ENCODE results near the gene ETFRF1. TPM values are rescaled to one million over a fixed set of nuclear protein-coding genes. Genes with fewer than 3 reads are reported as not detected.
A peak's percentile ranks its signal among the peaks of the same experiment; 100 is the strongest.

The ETFRF1 gene
- total and polyA plus RNA-seq, 4 experiments from 2014 or later = 22.1 to 56.5 (median 26.9) TPM

DNA sequence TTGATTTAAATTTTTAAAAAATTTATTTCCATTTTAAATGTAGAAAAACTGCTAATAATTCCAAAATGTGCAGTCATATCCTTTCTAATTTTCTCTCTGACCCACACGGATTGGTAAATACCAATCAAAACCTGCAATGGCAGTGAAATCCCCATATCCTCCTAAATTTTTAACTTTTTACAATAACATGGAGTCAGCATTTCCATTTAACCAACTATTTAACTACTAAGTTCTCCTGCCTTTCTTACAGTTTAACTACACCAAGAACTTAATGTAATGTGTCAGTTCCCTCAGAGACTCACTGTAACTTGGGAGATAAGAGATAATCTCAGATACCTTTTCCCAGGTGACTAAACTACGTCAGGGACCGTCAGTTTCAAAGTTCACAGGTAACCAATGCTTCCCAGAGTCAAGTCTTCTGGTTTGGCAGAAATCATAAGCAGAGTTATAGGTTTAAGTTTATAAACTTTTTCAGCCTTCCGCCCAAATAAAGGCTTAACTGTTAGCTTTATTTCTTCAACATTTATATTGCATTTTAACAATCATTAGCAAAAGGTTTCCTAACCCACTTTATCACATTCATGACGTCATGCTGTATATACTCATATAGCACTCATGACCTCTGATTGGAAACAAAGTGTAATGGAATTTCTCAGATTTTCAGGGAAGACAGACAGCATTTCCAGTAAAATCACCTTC is 48.1 kb downstream of the ETFRF1 start:
- H3K4me1 ChIP-seq (ENCODE audit: insufficient read depth, low read length) = peaks cover 22% of the 10 kb centered on the region
- POLR2A ChIA-PET (ENCODE audit: partially characterized antibody) = no interaction called here

DNA sequence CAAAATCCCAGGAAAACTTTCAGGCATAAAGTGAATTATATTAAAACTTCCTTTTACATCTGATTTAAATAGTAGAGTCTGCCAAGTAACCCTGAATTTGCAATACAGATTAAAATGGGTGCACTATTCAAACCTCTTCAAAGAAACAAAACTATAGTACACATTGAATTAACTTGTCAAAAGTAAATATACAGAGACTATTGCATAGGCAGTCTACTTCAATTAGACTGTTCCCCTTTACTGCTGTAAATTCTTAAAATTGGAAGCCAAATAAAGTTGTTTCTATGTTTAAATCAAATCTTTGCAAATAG is 48.6 kb downstream of the ETFRF1 start:
- DNase-seq = no peak
- Mint-ChIP-seq H3K4me1 (peaks cover 18 to 54% (median 32%) of the 10 kb centered on the region in 4 donors), H3K4me3 (no peak overlapping the region), H3K36me3 (peaks cover 18 to 56% of the 10 kb centered on the region in 2 donors), H3K9me3 (no peaks in the 10 kb centered on the region), H3K27ac (peak overlapping the region in 5 of 7 donors; percentile 8 to 64 (median 30)), H3K27me3 (no peaks in the 10 kb centered on the region)
- H3K4me3 ChIP-seq (ENCODE audit: low read length in 2 of 2) = no peak overlapping the region
- no peaks in the 10 kb centered on the region for H3K9me3 ChIP-seq (ENCODE audit: control insufficient read depth in 1 of 2, low read length in 2 of 2)
- H3K27ac ChIP-seq (ENCODE audit: low read depth, low read length) = no peak overlapping the region
- no peaks in the 10 kb centered on the region for H3K36me3 ChIP-seq (ENCODE audit: insufficient read depth, low read length)
- H3K27me3 ChIP-seq (ENCODE audit: insufficient read depth, low read length) = no peaks in the 10 kb centered on the region
- ChIA-PET POLR2A (ENCODE audit: partially characterized antibody) (no interaction called here), CTCF (ENCODE audit: partially characterized antibody) (no interaction called here)
- peaks cover 27% of the 10 kb centered on the region for H3K4me1 ChIP-seq (ENCODE audit: insufficient read depth, low read length)
- intact Hi-C loops (cut with micrococcal nuclease) = loop anchor here (5.0 kb wide), 1 partner anchor 34 kb away; no protein-coding TSS in a partner anchor

More for the DNA sequence above, 48.1 kb downstream of the ETFRF1 start:
- Histone ChIP-seq H3K9me3 (ENCODE audit: control insufficient read depth in 1 of 2, low read length in 2 of 2) (no peaks in the 10 kb centered on the region), H3K27me3 (ENCODE audit: insufficient read depth, low read length) (no peaks in the 10 kb centered on the region), H3K36me3 (ENCODE audit: insufficient read depth, low read length) (no peaks in the 10 kb centered on the region), H3K4me3 (ENCODE audit: low read length in 2 of 2) (no peak overlapping the region), H3K27ac (ENCODE audit: low read depth, low read length) (no peak overlapping the region)
- H3K4me1 Mint-ChIP-seq = peaks cover 18 to 49% (median 29%) of the 10 kb centered on the region in 4 donors
- intact Hi-C loops (cut with micrococcal nuclease) = loop anchor here (5.0 kb wide), 1 partner anchor 34 kb away; no protein-coding TSS in a partner anchor
- peak overlapping the region in 5 of 7 donors; percentile 20 to 70 (median 64) for H3K27ac Mint-ChIP-seq
- DNase-seq = no peak
- CTCF ChIA-PET (ENCODE audit: partially characterized antibody) = interaction anchor here (2.1 kb wide), 1 partner anchor 22 kb away, joined by 6 read pairs; no protein-coding TSS in a partner anchor
- no peak overlapping the region for H3K4me3 Mint-ChIP-seq
- H3K9me3 Mint-ChIP-seq = no peaks in the 10 kb centered on the region
- peaks cover 21 to 55% of the 10 kb centered on the region in 2 donors for H3K36me3 Mint-ChIP-seq
- H3K27me3 Mint-ChIP-seq = no peaks in the 10 kb centered on the region

DNA sequence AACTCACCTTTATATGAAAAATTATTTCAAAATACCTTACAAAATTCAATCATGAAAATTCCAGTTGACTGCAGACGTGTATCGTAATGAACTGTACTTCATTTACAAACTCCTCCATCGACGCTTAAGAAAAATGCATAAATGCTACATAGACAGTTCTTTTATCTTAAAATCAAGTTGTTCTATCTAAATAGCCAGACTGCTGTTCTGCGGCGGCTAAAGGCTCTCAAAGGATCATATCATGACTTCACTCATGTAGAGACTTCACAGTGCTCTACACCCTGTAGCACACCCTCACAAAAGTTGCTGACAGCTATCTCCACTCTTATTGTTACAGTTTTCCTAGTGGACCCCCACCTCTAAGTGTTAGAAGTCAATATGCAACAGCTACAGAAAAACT is 50.5 kb downstream of the ETFRF1 start:
- H3K4me3 Mint-ChIP-seq = peak overlapping the region in 1 of 8 donors; percentile 2
- DNase-seq = no peak
- H3K9me3 Mint-ChIP-seq = no peaks in the 10 kb centered on the region
- H3K4me3 ChIP-seq (ENCODE audit: low read length in 2 of 2) = no peak overlapping the region
- CTCF ChIA-PET (ENCODE audit: partially characterized antibody) = no interaction called here
- H3K27ac Mint-ChIP-seq = peak overlapping the region in 3 of 7 donors; percentile 7 to 76 (median 16)
- no peaks in the 10 kb centered on the region for H3K27me3 Mint-ChIP-seq
- POLR2A ChIA-PET (ENCODE audit: partially characterized antibody) = interaction anchor here (0.5 to 2.7 kb wide), 2 partner anchors 120 to 142 kb away, joined by 3 to 14 read pairs; no protein-coding TSS in a partner anchor
- H3K4me1 Mint-ChIP-seq = peaks cover 21 to 67% (median 40%) of the 10 kb centered on the region in 4 donors
- H3K36me3 Mint-ChIP-seq = peaks cover 12 to 52% of the 10 kb centered on the region in 2 donors
- intact Hi-C loops (cut with micrococcal nuclease) = no loop called here
- H3K4me1 ChIP-seq (ENCODE audit: insufficient read depth, low read length) = peaks cover 41% of the 10 kb centered on the region
- H3K36me3 ChIP-seq (ENCODE audit: insufficient read depth, low read length) = no peaks in the 10 kb centered on the region
- H3K27me3 ChIP-seq (ENCODE audit: insufficient read depth, low read length) = no peaks in the 10 kb centered on the region
- H3K27ac ChIP-seq (ENCODE audit: low read depth, low read length) = no peak overlapping the region
- no peaks in the 10 kb centered on the region for H3K9me3 ChIP-seq (ENCODE audit: control insufficient read depth in 1 of 2, low read length in 2 of 2)

DNA sequence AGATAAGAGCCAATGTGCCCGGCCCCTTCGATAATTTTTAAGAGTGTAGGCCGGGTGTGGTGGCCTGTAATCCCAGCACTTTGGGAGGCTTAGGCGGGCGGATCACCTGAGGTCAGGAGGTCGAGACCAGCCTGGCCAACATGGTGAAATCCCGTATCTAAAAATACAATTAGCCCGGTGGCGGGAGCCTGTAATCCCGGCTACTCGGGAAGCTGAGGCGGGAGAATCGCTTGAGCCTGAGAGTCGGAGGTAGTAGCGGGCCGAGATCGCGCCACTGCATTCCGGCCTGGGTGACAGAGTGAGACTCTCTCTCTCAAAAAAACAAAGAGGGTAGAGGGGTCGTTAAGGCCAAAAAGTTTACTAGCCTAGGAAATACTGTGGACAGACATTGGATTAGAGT is 53.1 kb downstream of the ETFRF1 start:
- peaks cover 12 to 45% of the 10 kb centered on the region in 2 donors for H3K36me3 Mint-ChIP-seq
- H3K27ac ChIP-seq (ENCODE audit: low read depth, low read length) = no peak overlapping the region
- intact Hi-C loops (cut with micrococcal nuclease) = no loop called here
- no peaks in the 10 kb centered on the region for H3K27me3 Mint-ChIP-seq
- peak overlapping the region in 3 of 7 donors; percentile 35 to 91 (median 75) for H3K27ac Mint-ChIP-seq
- H3K36me3 ChIP-seq (ENCODE audit: insufficient read depth, low read length) = no peaks in the 10 kb centered on the region
- peaks cover 38% of the 10 kb centered on the region for H3K4me1 ChIP-seq (ENCODE audit: insufficient read depth, low read length)
- no peaks in the 10 kb centered on the region for H3K9me3 Mint-ChIP-seq
- DNase-seq = no peak
- no peak overlapping the region for H3K4me3 ChIP-seq (ENCODE audit: low read length in 2 of 2)
- peaks cover 16 to 75% (median 41%) of the 10 kb centered on the region in 4 donors for H3K4me1 Mint-ChIP-seq
- POLR2A ChIA-PET (ENCODE audit: partially characterized antibody) = no interaction called here
- peak overlapping the region in 2 of 8 donors; percentile 44 to 54 for H3K4me3 Mint-ChIP-seq
- H3K27me3 ChIP-seq (ENCODE audit: insufficient read depth, low read length) = no peaks in the 10 kb centered on the region
- CTCF ChIA-PET (ENCODE audit: partially characterized antibody) = interaction anchor here (1.6 to 1.9 kb wide), 2 partner anchors 7 to 140 kb away, joined by 10 to 19 read pairs; no protein-coding TSS in a partner anchor
- no peaks in the 10 kb centered on the region for H3K9me3 ChIP-seq (ENCODE audit: control insufficient read depth in 1 of 2, low read length in 2 of 2)

DNA sequence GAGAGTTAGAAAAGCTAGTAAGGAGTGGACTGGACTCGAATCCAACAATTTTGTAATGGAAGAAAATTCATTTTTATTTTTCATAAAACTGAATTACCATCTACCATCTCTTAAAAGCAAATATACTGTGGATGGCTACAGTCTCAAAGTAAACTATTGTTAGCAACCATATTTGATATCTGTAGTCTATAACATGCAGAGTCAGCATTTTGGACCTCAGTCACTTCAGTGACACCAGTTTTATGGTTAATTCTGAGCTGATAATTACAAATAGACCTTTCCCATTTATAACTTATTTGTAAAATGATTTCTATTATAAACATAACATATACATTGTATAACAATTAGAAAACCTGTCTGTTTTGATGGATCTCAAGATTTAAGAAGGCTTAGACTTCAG is 53.7 kb downstream of the ETFRF1 start:
- Histone ChIP-seq H3K4me3 (ENCODE audit: low read length in 2 of 2) (no peak overlapping the region), H3K27ac (ENCODE audit: low read depth, low read length) (no peak overlapping the region), H3K27me3 (ENCODE audit: insufficient read depth, low read length) (no peaks in the 10 kb centered on the region), H3K4me1 (ENCODE audit: insufficient read depth, low read length) (peaks cover 38% of the 10 kb centered on the region), H3K36me3 (ENCODE audit: insufficient read depth, low read length) (no peaks in the 10 kb centered on the region), H3K9me3 (ENCODE audit: control insufficient read depth in 1 of 2, low read length in 2 of 2) (no peaks in the 10 kb centered on the region)
- Mint-ChIP-seq H3K36me3 (peaks cover 12 to 39% of the 10 kb centered on the region in 2 donors), H3K9me3 (no peaks in the 10 kb centered on the region), H3K27me3 (no peaks in the 10 kb centered on the region), H3K4me1 (peaks cover 19 to 74% (median 46%) of the 10 kb centered on the region in 4 donors), H3K4me3 (peak overlapping the region; percentile 58 to 95 (median 70)), H3K27ac (peak overlapping the region in 4 of 7 donors; percentile 38 to 91 (median 72))
- intact Hi-C loops (cut with micrococcal nuclease) = no loop called here
- CTCF ChIA-PET (ENCODE audit: partially characterized antibody) = interaction anchor here (0.6 to 1.9 kb wide), 3 partner anchors 8 to 140 kb away, joined by 3 to 19 read pairs (median 10); no protein-coding TSS in a partner anchor
- POLR2A ChIA-PET (ENCODE audit: partially characterized antibody) = interaction anchor here (0.8 kb wide), 1 partner anchor 135 kb away, joined by 3 read pairs; no protein-coding TSS in a partner anchor
- DNase-seq = no peak

DNA sequence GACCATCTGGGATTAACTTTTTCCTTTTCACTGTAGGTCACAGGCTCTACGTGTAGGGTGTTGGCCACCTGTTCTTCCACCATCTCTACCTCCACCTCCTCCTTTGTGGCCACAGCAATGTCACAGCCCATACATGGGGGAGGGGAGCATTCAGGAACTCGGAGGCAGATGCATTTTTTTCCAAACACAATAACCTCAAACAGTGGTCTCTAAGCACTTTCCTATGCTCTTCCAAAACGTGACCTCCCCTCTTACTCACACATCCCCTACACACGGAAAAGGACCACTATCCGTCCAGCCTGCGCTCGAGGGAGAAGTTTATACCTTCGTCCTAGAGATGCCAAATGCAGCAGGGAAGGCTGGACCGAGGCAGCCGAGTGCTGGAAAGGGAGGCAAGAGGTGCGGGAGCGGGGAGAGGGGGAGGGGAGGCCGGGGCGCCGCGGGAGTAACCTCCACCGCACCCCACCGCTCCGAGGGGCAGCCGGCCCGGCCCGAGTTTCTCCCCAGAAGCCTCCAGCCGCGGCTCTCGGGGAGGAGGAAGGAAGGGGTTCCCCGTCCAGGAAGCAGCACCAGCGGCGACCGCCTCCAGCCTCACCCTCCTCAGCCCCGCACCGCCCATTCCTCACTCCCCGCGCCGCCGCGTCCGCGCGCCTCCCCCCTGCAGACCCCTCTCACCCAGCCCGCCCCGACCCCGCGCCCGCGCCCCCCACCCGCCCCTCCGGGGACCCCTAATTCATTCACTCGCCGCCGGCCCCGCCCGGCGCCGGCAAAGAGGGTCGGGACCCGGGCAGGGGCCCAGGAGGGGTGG is 55.1 kb downstream of the ETFRF1 start:
- Histone ChIP-seq H3K27me3 (ENCODE audit: insufficient read depth, low read length) (no peaks in the 10 kb centered on the region), H3K36me3 (ENCODE audit: insufficient read depth, low read length) (no peaks in the 10 kb centered on the region), H3K4me1 (ENCODE audit: insufficient read depth, low read length) (peaks cover 38% of the 10 kb centered on the region), H3K27ac (ENCODE audit: low read depth, low read length) (peak overlapping the region; percentile 68), H3K9me3 (ENCODE audit: control insufficient read depth in 1 of 2, low read length in 2 of 2) (no peaks in the 10 kb centered on the region), H3K4me3 (ENCODE audit: low read length in 2 of 2) (peak overlapping the region; percentile 67 to 90)
- H3K4me3 Mint-ChIP-seq = peak overlapping the region; percentile 85 to 95 (median 92)
- ChIA-PET POLR2A (ENCODE audit: partially characterized antibody) (interaction anchor here (1.0 to 4.0 kb wide), 18 partner anchors 10 to 198 kb away, joined by 3 to 35 read pairs (median 5); partner anchors contain the start of genes DNAI7 and ETFRF1), CTCF (ENCODE audit: partially characterized antibody) (interaction anchor here (1.0 to 1.9 kb wide), 5 partner anchors 9 to 138 kb away, joined by 4 to 19 read pairs (median 8); no protein-coding TSS in a partner anchor)
- intact Hi-C loops (cut with micrococcal nuclease) = loop anchor here (1.0 to 2.0 kb wide), 5 partner anchors 9 to 197 kb away; partner anchors contain the start of genes DNAI7 and ETFRF1
- H3K36me3 Mint-ChIP-seq = peaks cover 12 to 25% of the 10 kb centered on the region in 2 donors
- DNase-seq = peak; percentile 41 to 66 (median 51)
- H3K27me3 Mint-ChIP-seq = no peaks in the 10 kb centered on the region
- H3K4me1 Mint-ChIP-seq = peaks cover 19 to 65% (median 46%) of the 10 kb centered on the region in 4 donors
- H3K9me3 Mint-ChIP-seq = no peaks in the 10 kb centered on the region
- peak overlapping the region; percentile 89 to 97 (median 95) for H3K27ac Mint-ChIP-seq
